ENCODE measurements around the gene LTO1. TPM values are rescaled to one million over a fixed set of nuclear protein-coding genes. Genes with fewer than 3 reads are reported as not detected.

The LTO1 gene
- total RNA-seq, 1 experiment from 2014 or later, result 36.7 TPM

DNA sequence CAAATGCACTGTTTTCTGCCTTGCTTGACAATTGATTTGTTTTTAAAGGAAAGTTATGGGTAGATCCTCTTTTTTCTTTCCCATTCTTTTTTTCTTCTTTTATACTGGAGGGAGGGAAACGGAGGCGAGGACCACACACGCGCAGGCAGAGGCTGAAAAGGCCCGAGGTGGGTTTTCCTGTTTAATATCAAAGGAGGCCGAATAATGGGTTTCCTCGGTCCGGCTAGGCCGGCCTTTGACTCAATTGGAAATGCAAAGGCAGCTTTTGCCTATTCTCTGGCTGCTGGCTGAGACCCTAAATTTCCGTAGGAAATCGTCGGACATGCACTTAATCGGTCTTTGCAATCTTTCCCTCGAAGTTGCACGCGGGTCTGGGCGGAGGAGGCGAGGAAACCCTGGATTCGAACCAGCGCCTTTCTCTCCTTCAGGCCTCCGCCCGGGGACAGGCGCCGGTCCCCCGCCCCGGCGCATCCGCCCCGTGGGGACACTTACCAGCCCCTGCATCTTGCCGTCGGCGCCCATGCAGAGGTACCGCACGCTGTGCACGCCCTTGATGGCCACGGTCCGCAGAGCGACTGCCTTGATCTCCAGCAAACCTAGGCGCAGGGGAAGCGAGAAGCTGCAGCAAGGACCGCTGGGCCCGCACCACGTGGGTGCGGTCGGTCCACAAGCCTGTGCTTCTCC lies 27.8 kb upstream of the LTO1 start:
- no peak overlapping the region for H3K4me3 Mint-ChIP-seq (ENCODE audit: low read depth, unreplicated experiment)
- CTCF ChIA-PET, result no interaction called here
- intact Hi-C loops (cut with micrococcal nuclease; ENCODE audit: unreplicated experiment), result loop anchor here (5.0 kb wide), 1 partner anchor 184 kb away; no protein-coding TSS in a partner anchor
- no TSS peak for BruUV-seq (replicated peaks)
- no peak for TF ChIP-seq CTCF (IDR thresholded peaks at IDR 0.05; ENCODE audit: unreplicated experiment)
- H3K36me3 Mint-ChIP-seq (ENCODE audit: insufficient read depth, unreplicated experiment), result peaks cover 3% of the 10 kb centered on the region
- peaks cover 12% of the 10 kb centered on the region for H3K4me1 Mint-ChIP-seq (ENCODE audit: low read depth, unreplicated experiment)
- peaks cover 43% of the 10 kb centered on the region for H3K27me3 Mint-ChIP-seq (ENCODE audit: unreplicated experiment)
- no peak overlapping the region for H3K27ac Mint-ChIP-seq (ENCODE audit: unreplicated experiment)
- H3K9me3 Mint-ChIP-seq (ENCODE audit: low read depth, unreplicated experiment), result no peaks in the 10 kb centered on the region
- DNase-seq, result no peak

- no TSS peak for BruUV-seq (replicated peaks)
- H3K27me3 Mint-ChIP-seq (ENCODE audit: unreplicated experiment), result peaks cover 41% of the 10 kb centered on the region
- no peak for DNase-seq
- peaks cover 3% of the 10 kb centered on the region for H3K36me3 Mint-ChIP-seq (ENCODE audit: insufficient read depth, unreplicated experiment)
- H3K4me3 Mint-ChIP-seq (ENCODE audit: low read depth, unreplicated experiment), result no peak overlapping the region
- intact Hi-C loops (cut with micrococcal nuclease; ENCODE audit: unreplicated experiment), result loop anchor here (5.0 kb wide), 1 partner anchor 185 kb away; no protein-coding TSS in a partner anchor
- no peak overlapping the region for H3K27ac Mint-ChIP-seq (ENCODE audit: unreplicated experiment)
- no peak for TF ChIP-seq CTCF (IDR thresholded peaks at IDR 0.05; ENCODE audit: unreplicated experiment)
- CTCF ChIA-PET, result no interaction called here
- peaks cover 12% of the 10 kb centered on the region for H3K4me1 Mint-ChIP-seq (ENCODE audit: low read depth, unreplicated experiment)
- H3K9me3 Mint-ChIP-seq (ENCODE audit: low read depth, unreplicated experiment), result no peaks in the 10 kb centered on the region
Measured at GRCh38 chr11:69702239-69702691, 27.1 kb upstream of the LTO1 start.

GRCh38 chr11:69700278-69701140 lies 25.4 kb upstream of the LTO1 start:
- Mint-ChIP-seq H3K4me1 (ENCODE audit: low read depth, unreplicated experiment) (peaks cover 23% of the 10 kb centered on the region), H3K9me3 (ENCODE audit: low read depth, unreplicated experiment) (no peaks in the 10 kb centered on the region), H3K27me3 (ENCODE audit: unreplicated experiment) (peaks cover 24% of the 10 kb centered on the region), H3K4me3 (ENCODE audit: low read depth, unreplicated experiment) (peak overlapping the region; percentile 22), H3K27ac (ENCODE audit: unreplicated experiment) (no peak overlapping the region), H3K36me3 (ENCODE audit: insufficient read depth, unreplicated experiment) (peaks cover 3% of the 10 kb centered on the region)
- TSS peak; percentile 17 for BruUV-seq (replicated peaks)
- intact Hi-C loops (cut with micrococcal nuclease; ENCODE audit: unreplicated experiment), result loop anchor here (5.0 kb wide), 1 partner anchor 187 kb away; no protein-coding TSS in a partner anchor
- CTCF ChIA-PET, result no interaction called here
- TF ChIP-seq CTCF (IDR thresholded peaks at IDR 0.05; ENCODE audit: unreplicated experiment), result no peak
- DNase-seq, result peak; percentile 84

DNA sequence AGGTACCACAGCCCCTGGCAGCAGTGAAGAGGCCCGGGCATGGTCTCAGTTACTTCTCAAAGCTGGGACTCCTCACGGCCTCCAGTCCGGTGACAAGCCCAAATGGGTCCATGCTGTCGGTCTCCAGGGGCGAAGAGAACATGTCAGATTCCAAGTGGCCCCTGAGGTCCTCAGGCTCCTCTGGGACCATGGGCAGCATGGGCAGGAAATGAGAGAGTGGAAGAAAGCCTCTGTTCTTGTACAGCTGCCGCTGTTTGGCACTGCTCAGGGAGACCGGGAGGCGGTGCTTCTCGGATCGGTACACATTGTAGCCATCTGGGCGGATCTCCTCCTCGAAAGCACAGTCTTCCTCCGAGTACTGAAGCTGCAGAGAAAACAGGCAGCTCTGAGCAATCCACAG lies 24.1 kb upstream of the LTO1 start:
- H3K27ac Mint-ChIP-seq (ENCODE audit: unreplicated experiment), result no peak overlapping the region
- intact Hi-C loops (cut with micrococcal nuclease; ENCODE audit: unreplicated experiment), result no loop called here
- no peak overlapping the region for H3K4me3 Mint-ChIP-seq (ENCODE audit: low read depth, unreplicated experiment)
- CTCF ChIA-PET, result no interaction called here
- peaks cover 12% of the 10 kb centered on the region for H3K27me3 Mint-ChIP-seq (ENCODE audit: unreplicated experiment)
- no TSS peak for BruUV-seq (replicated peaks)
- DNase-seq, result no peak
- no peak for TF ChIP-seq CTCF (IDR thresholded peaks at IDR 0.05; ENCODE audit: unreplicated experiment)
- H3K9me3 Mint-ChIP-seq (ENCODE audit: low read depth, unreplicated experiment), result no peaks in the 10 kb centered on the region
- H3K36me3 Mint-ChIP-seq (ENCODE audit: insufficient read depth, unreplicated experiment), result peaks cover 3% of the 10 kb centered on the region
- H3K4me1 Mint-ChIP-seq (ENCODE audit: low read depth, unreplicated experiment), result peaks cover 23% of the 10 kb centered on the region
